Suprapubic skin (tissue), 3 donors: ENCODE data around the gene CASQ2.

ENCODE experiments used
- CTCF ChIP-seq, 2 donors: fragments of 200-600 bp in 1 of 2; fragments of 450-650 bp in 1 of 2; sonication (generic) in 1 of 2; IDR thresholded peaks; one replicate each; pipeline ENCODE4 v1.5.1; 2016 to 2019; ENCODE audit warnings: antibody characterized with exemption in 2 of 2, mild to moderate bottlenecking in 1 of 2, moderate library complexity in 1 of 2
- EP300 ChIP-seq: sonication (generic); formaldehyde crosslinking; IDR thresholded peaks from one replicate; pipeline ENCODE4 v1.6.1; 2017; ENCODE audit warnings: antibody characterized with exemption

- no peak for TF ChIP-seq EP300
- no peak for TF ChIP-seq CTCF (IDR thresholded peaks at IDR 0.05)
Observed at GRCh38 chr1:115744646-115745275, 23.8 kb downstream of the CASQ2 start.
